GM23338 (cell line): ENCODE results near the gene EPHB1. TPM values are rescaled to one million over a fixed set of nuclear protein-coding genes. Genes with fewer than 3 reads are reported as not detected.

Experiments used
- ATAC-seq: fragments of 200-7000 bp; cut with Tn5 transposase; 3 replicates; pipeline ENCODE4 v1.9.1; 2020
- DNase-seq: peaks from one replicate; pipeline ENCODE4 v3.0.0-alpha.2; 2015; ENCODE audit warnings: low spot score
- H2AFZ ChIP-seq: fragments of 200-600 bp; sonication (generic); 2 replicates; pipeline ENCODE4 v1.8.0; 2016; ENCODE audit warnings: antibody characterized with exemption, mild to moderate bottlenecking, moderate library complexity
- H3F3A ChIP-seq: fragments of 200-600 bp; sonication (generic); replicated peaks from 2 replicates; pipeline ENCODE4 v1.8.0; 2017; ENCODE audit warnings: antibody characterized with exemption, mixed run types, low read depth
- H3K27ac ChIP-seq: fragments of 200-600 bp; sonication (generic); 2 replicates; pipeline ENCODE4 v1.6.1; 2016; ENCODE audit warnings: low read depth
- H3K27me3 ChIP-seq: fragments of 200-600 bp; sonication (generic); 2 replicates; pipeline ENCODE4 v1.8.0; 2016; ENCODE audit warnings: mild to moderate bottlenecking, mixed run types, moderate library complexity; ENCODE audit not compliant: insufficient read depth
- H3K36me3 ChIP-seq: fragments of 200-600 bp; sonication (generic); 2 replicates; pipeline ENCODE4 v1.8.0; 2016; ENCODE audit warnings: mild to moderate bottlenecking; ENCODE audit not compliant: insufficient read depth
- H3K4me1 ChIP-seq: fragments of 200-600 bp; sonication (generic); 2 replicates; pipeline ENCODE4 v1.8.0; 2016; ENCODE audit warnings: mild to moderate bottlenecking, moderate library complexity; ENCODE audit not compliant: insufficient read depth
- H3K4me2 ChIP-seq: fragments of 200-600 bp; sonication (generic); 2 replicates; pipeline ENCODE4 v1.7.1; 2017; ENCODE audit warnings: mixed run types
- H3K4me3 ChIP-seq: fragments of 200-600 bp; sonication (generic); 2 replicates; pipeline ENCODE4 v1.6.1; 2016; ENCODE audit warnings: mixed run types
- H3K79me2 ChIP-seq: fragments of 200-600 bp; sonication (generic); replicated peaks from 2 replicates; pipeline ENCODE4 v1.8.0; 2017; ENCODE audit warnings: mild to moderate bottlenecking; ENCODE audit not compliant: insufficient read depth
- H3K9me2 ChIP-seq: fragments of 200-600 bp; sonication (generic); 2 replicates; pipeline ENCODE4 v1.8.0; 2017; ENCODE audit not compliant: insufficient read depth
- H4K20me1 ChIP-seq: fragments of 200-600 bp; sonication (generic); replicated peaks from 2 replicates; pipeline ENCODE4 v1.8.0; 2017; ENCODE audit warnings: mild to moderate bottlenecking; ENCODE audit not compliant: insufficient read depth
- H3K27ac Mint-ChIP-seq: 2 replicates; pipeline ENCODE4 v1.8.0; 2020; ENCODE audit warnings: inconsistent platforms, mild to moderate bottlenecking, moderate library complexity, mixed read lengths
- H3K27me3 Mint-ChIP-seq: 3 replicates; pipeline ENCODE4 v1.8.0; 2022; ENCODE audit warnings: low read depth, mild to moderate bottlenecking, moderate library complexity, mixed read lengths, inconsistent platforms; ENCODE audit not compliant: insufficient read depth, poor library complexity
- H3K36me3 Mint-ChIP-seq: 3 replicates; pipeline ENCODE4 v1.8.0; 2021; ENCODE audit warnings: low read depth, mild to moderate bottlenecking, inconsistent platforms, moderate library complexity, mixed read lengths
- H3K4me1 Mint-ChIP-seq: 3 replicates; pipeline ENCODE4 v1.8.0; 2020; ENCODE audit warnings: mild to moderate bottlenecking, inconsistent platforms, mixed read lengths
- H3K4me3 Mint-ChIP-seq: 3 replicates; pipeline ENCODE4 v1.8.0; 2021; ENCODE audit warnings: moderate library complexity, mild to moderate bottlenecking, inconsistent platforms, mixed read lengths
- H3K9me3 Mint-ChIP-seq: 3 replicates; pipeline ENCODE4 v1.8.0; 2020; ENCODE audit warnings: moderate library complexity, mild to moderate bottlenecking, inconsistent platforms, mixed read lengths
- EZH2 ChIP-seq: fragments of 200-600 bp; sonication (generic); IDR thresholded peaks from one replicate; pipeline ENCODE4 v1.8.0; 2017; ENCODE audit warnings: antibody characterized with exemption, mild to moderate bottlenecking, low read depth; ENCODE audit not compliant: unreplicated experiment
- EZH2phosphoT487 ChIP-seq: fragments of 200-600 bp; sonication (generic); IDR thresholded peaks from one replicate; pipeline ENCODE4 v1.8.1; 2018; ENCODE audit warnings: antibody characterized with exemption; ENCODE audit not compliant: unreplicated experiment
- JUNB ChIP-seq: IDR thresholded peaks from one replicate; pipeline ENCODE4 v1.6.1; 2016; ENCODE audit warnings: antibody characterized with exemption; ENCODE audit not compliant: unreplicated experiment
- POLR2AphosphoS5 ChIP-seq: IDR thresholded peaks from 2 replicates; pipeline ENCODE4 v1.6.1; 2016; ENCODE audit warnings: antibody characterized with exemption, low read depth
- REST ChIP-seq: IDR thresholded peaks from one replicate; pipeline ENCODE4 v1.6.1; 2018; ENCODE audit warnings: antibody characterized with exemption; ENCODE audit not compliant: unreplicated experiment
- ZNF114 ChIP-seq: fragments of 250-450 bp; sonication (Bioruptor Pico); IDR thresholded peaks from 2 replicates; pipeline ENCODE4 v1.5.0; 2020; ENCODE audit warnings: mild to moderate bottlenecking, moderate library complexity
- ZNF331 ChIP-seq: fragments of 250-450 bp; sonication (Bioruptor Pico); IDR thresholded peaks from 2 replicates; pipeline ENCODE4 v1.5.0; 2020; ENCODE audit warnings: low read depth, mild to moderate bottlenecking, moderate library complexity
- polyA plus RNA-seq: library from polyadenylated mRNA; unstranded; fragments of >200 nt; fragmentation: Nextera tagmentation; extraction: Ambion mirVana; gene quantifications from 2 replicates; pipeline ENCODE4 v1.2.1, GENCODE V29; 2016
- total RNA-seq: library from RNA; depleted of rRNA; stranded (reverse); fragments of >200 nt; shearing (Covaris generic); gene quantifications from 2 replicates; pipeline ENCODE4 v1.2.3, GENCODE V29; 2014

EPHB1 gene
- total and polyA plus RNA-seq, 2 experiments from 2014 or later: 2.7 to 5.2 TPM

GRCh38 chr3:134863915-134864314, 68.9 kb downstream of the EPHB1 start:
- peak; percentile 36 for ATAC-seq
- peaks cover 7% of the 10 kb centered on the region; the same call in 1 of the 2 replicates for H3K9me2 ChIP-seq

GRCh38 chr3:134864636-134865035, 69.6 kb downstream of the EPHB1 start:
- no peak overlapping the region for H3K4me2 ChIP-seq
- no peaks in the 10 kb centered on the region for H3F3A ChIP-seq
- H3K79me2 ChIP-seq: no peaks in the 10 kb centered on the region
- TF ChIP-seq ZNF114 (CRISPR knock-in tag) (no peak), EZH2 (no peak), ZNF331 (no peak)
- Mint-ChIP-seq H3K4me1 (peaks cover 9% of the 10 kb centered on the region; the same call in 2 of the 3 replicates), H3K36me3 (no peaks in the 10 kb centered on the region), H3K27ac (no peak overlapping the region), H3K9me3 (no peaks in the 10 kb centered on the region), H3K27me3 (peaks cover 5% of the 10 kb centered on the region), H3K4me3 (no peak overlapping the region)
- no peaks in the 10 kb centered on the region; the same call in none of the 2 replicates for H4K20me1 ChIP-seq
- no peak overlapping the region for H3K4me3 ChIP-seq
- no peaks in the 10 kb centered on the region for H3K4me1 ChIP-seq
- DNase-seq (no peak), ATAC-seq (peak; percentile 37; the same call in 1 of the 3 replicates)
- H3K9me2 ChIP-seq: peaks cover 7% of the 10 kb centered on the region; the same call in 1 of the 2 replicates
- no peak overlapping the region for H3K27ac ChIP-seq
- H3K27me3 ChIP-seq: no peaks in the 10 kb centered on the region
- no peaks in the 10 kb centered on the region for H3K36me3 ChIP-seq
- no peak overlapping the region for H2AFZ ChIP-seq

More at GRCh38 chr3:134863915-134864314, 68.9 kb downstream of the EPHB1 start:
- Histone ChIP-seq H3F3A (no peaks in the 10 kb centered on the region), H3K4me1 (no peaks in the 10 kb centered on the region), H4K20me1 (no peaks in the 10 kb centered on the region; the same call in 1 of the 2 replicates), H3K27me3 (no peaks in the 10 kb centered on the region), H3K36me3 (no peaks in the 10 kb centered on the region), H3K27ac (no peak overlapping the region), H3K79me2 (no peaks in the 10 kb centered on the region), H3K4me3 (no peak overlapping the region), H2AFZ (no peak overlapping the region), H3K4me2 (no peak overlapping the region)
- Mint-ChIP-seq H3K9me3 (no peaks in the 10 kb centered on the region), H3K4me1 (peaks cover 9% of the 10 kb centered on the region; the same call in 2 of the 3 replicates), H3K27ac (no peak overlapping the region), H3K36me3 (no peaks in the 10 kb centered on the region), H3K4me3 (no peak overlapping the region), H3K27me3 (peaks cover 5% of the 10 kb centered on the region)
- TF ChIP-seq ZNF331: no peak
- TF ChIP-seq EZH2phosphoT487: no peak
- TF ChIP-seq REST: no peak
- no peak for TF ChIP-seq POLR2AphosphoS5
- DNase-seq: no peak

- no peak for TF ChIP-seq EZH2
- no peak for TF ChIP-seq JUNB
- peaks cover 2% of the 10 kb centered on the region for H3K27me3 Mint-ChIP-seq
- no peaks in the 10 kb centered on the region; the same call in none of the 2 replicates for H4K20me1 ChIP-seq
- peaks cover 7% of the 10 kb centered on the region; the same call in 1 of the 2 replicates for H3K9me2 ChIP-seq
- H3K27ac ChIP-seq: no peak overlapping the region
- no peaks in the 10 kb centered on the region for H3K79me2 ChIP-seq
- H3F3A ChIP-seq: no peaks in the 10 kb centered on the region
- DNase-seq: no peak
- H3K4me1 ChIP-seq: no peaks in the 10 kb centered on the region
- H3K27ac Mint-ChIP-seq: no peak overlapping the region
- H3K27me3 ChIP-seq: no peaks in the 10 kb centered on the region
- no peak overlapping the region for H2AFZ ChIP-seq
- peaks cover 14% of the 10 kb centered on the region; the same call in 2 of the 3 replicates for H3K4me1 Mint-ChIP-seq
- H3K4me2 ChIP-seq: no peak overlapping the region
- no peak for ATAC-seq
- no peak overlapping the region for H3K4me3 ChIP-seq
- H3K4me3 Mint-ChIP-seq: no peak overlapping the region
- H3K36me3 ChIP-seq: no peaks in the 10 kb centered on the region
- H3K36me3 Mint-ChIP-seq: no peaks in the 10 kb centered on the region
- H3K9me3 Mint-ChIP-seq: no peaks in the 10 kb centered on the region
These were observed 72.2 kb downstream of the EPHB1 start for GRCh38 chr3:134867277-134867676.
